Hematopoietic multipotent progenitor cell (in vitro differentiated cells): Measurements from ENCODE around the gene TRIM8. TPM values are rescaled to one million over a fixed set of nuclear protein-coding genes. Genes with fewer than 3 reads are reported as not detected.

ENCODE experiments used
- DNase-seq, 3 donors: peaks; one replicate each; pipeline ENCODE4 v3.0.0-alpha.2; 2011 to 2015; ENCODE audit warnings: low read depth in 2 of 3, low spot score in 2 of 3
- total RNA-seq: library from RNA; depleted of rRNA; stranded (reverse); fragments of >200 nt; gene quantifications from one replicate; pipeline ENCODE4 v1.2.3, GENCODE V29; 2012

Gene TRIM8
- total RNA-seq, 1 donor: 65.7 TPM

- DNase-seq: no peak
Observed at GRCh38 chr10:102631525-102632393, 12.5 kb upstream of the TRIM8 start.

DNA sequence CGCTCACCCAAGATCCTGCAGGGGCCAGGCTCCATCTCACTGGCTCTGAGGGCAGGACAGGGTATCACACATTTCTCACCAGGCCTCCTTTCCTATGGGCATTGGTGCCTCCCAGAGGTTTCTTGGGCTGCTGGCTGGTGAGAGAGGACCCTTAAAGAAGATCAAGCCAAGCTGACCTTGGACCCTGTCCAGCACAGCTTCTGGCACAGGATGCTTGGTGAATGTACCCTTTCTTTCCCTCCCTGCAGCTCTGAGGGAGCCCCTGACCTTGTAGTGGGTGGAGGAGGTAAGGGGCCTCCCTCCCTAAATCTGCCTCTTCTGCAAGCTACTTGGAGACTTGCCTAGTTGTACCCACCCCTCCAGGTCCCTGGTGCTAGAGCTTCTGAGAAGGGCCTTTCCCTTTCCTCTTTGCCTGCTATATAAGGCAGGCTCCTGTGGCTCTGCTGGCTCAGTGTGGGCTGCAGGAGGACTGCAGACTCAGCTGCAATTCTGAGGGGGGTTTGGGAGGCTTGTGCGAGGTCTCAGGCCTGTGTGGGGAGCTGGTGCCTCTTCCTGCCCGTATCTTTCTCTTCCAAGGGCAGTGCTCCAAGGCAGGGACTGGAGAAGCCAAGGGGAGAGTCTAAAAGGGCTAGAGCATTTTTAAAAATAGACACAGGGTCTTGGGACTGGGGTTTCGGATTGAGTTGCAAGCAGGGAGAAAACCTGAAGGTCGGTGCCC is 11.7 kb upstream of the TRIM8 start:
- DNase-seq: peak in 1 of 3 donors; percentile 47

- DNase-seq: peak in 2 of 3 donors; percentile 55 to 63
Observed at GRCh38 chr10:102633287-102633686, 11.0 kb upstream of the TRIM8 start.

GRCh38 chr10:102633848-102634247 is 10.4 kb upstream of the TRIM8 start:
- no peak for DNase-seq

GRCh38 chr10:102634686-102635085 is 9.6 kb upstream of the TRIM8 start:
- no peak for DNase-seq

DNA sequence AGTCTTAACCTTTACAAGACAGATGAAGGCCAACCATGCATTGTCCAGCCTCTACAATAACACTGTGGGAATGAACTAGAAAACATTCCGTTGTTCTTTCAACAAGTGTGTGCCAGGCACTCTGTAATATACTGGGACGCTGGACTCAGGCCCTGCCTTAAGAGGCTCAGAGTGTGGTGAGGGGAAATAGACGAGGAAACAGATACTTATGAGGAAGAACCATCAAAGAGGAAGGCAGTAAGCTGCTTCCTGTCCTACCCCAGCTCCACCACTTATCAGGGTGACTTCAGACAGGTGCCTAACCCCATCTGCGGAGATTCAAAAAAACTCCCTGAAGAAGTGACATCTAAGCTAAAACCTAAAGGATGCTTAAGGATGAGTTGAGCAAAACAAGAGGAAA is 8.9 kb upstream of the TRIM8 start:
- peak in 2 of 3 donors; percentile 36 to 66 for DNase-seq

- DNase-seq: no peak
Observed at GRCh38 chr10:102639537-102639936, 4.7 kb upstream of the TRIM8 start.

DNA sequence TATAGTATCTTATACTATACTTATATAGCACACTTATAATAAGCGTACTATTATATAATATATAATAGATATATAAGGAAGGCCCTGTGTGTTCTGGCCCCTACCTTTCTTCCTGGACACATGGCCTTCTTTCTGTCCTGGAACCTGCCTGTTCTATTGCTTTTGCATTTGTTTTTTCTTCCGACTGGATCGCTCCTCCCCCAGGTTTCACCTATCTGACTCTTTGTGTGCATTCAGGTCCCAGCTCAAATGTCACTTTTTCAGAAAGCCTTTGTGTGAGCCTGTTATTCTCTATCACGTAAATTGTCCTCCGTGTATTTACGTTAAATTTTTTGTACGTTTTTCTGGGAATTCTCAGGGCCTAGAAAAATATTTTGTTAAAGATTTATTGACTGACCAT is 2.9 kb upstream of the TRIM8 start:
- no peak for DNase-seq

- DNase-seq: peak; percentile 83 to 98 (median 98)
Observed at GRCh38 chr10:102641880-102642735, 2.2 kb upstream of the TRIM8 start.

DNA sequence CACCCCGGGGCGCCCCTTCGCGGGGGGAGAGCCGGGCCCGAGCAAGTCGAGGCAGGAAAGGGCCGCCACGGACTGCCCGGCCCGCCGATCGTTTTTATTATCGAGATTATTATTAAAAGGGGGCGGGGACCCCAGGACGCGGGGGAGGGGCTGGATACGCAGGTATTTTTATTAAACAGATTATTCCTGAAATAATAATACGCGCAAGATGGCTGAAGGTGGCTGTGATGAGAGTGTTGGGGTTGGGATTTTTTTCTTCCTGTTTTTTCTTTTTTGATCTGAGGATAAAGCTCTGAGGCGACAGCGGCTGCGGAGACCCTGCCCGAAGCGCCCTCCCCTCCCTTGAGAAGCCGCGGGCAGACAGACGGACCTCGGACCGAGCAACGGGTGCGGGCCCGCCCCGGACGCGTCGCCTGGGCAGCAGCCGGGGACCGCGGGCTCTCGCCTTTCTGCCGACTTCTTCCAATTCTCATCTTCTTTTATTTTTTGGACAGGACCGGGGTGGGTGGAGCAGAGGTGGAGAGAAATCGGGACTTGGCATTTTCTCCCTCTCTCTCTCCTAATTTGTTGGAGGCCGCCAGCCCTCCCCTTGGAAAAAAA is 1.4 kb upstream of the TRIM8 start:
- DNase-seq: peak in 2 of 3 donors; percentile 42 to 48

DNA sequence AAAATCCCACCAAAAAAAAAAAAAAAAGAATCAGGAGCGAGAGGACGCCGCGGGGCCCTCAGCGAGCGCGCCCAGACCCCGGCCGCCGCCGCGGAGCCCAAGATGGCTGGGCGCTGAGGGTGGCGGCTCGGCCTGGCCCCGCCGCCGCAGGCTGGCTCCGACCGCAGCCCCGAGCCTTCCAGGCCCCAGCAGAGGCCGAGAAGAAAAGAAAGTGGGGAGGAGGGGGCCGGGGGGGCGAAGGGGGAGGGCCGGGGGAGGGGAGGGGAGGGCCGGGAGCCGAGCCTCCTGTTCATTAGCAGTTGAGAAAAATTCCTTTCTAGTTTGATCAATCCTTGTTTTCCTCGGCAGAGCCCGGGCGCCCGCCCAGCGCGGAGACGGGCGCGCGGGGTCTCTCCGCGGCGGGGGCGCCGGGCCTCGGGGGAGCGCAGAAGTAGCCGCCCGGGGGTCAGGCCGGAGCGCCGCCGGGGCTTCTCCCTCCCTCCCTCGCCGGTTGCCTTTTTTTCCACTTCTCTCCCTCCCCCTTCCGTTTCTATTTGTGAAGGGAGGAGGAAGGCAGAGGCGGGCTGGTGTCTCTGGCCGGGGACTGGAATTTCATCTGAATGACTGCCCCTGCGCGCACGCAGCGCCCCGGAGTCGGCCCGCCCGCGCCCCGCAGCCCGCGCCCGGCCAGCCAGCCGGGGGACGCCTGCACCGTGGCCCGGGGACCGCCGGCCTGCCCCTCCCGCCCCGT is 778 bp upstream of the TRIM8 start:
- DNase-seq: peak in 2 of 3 donors; percentile 59 to 67

DNA sequence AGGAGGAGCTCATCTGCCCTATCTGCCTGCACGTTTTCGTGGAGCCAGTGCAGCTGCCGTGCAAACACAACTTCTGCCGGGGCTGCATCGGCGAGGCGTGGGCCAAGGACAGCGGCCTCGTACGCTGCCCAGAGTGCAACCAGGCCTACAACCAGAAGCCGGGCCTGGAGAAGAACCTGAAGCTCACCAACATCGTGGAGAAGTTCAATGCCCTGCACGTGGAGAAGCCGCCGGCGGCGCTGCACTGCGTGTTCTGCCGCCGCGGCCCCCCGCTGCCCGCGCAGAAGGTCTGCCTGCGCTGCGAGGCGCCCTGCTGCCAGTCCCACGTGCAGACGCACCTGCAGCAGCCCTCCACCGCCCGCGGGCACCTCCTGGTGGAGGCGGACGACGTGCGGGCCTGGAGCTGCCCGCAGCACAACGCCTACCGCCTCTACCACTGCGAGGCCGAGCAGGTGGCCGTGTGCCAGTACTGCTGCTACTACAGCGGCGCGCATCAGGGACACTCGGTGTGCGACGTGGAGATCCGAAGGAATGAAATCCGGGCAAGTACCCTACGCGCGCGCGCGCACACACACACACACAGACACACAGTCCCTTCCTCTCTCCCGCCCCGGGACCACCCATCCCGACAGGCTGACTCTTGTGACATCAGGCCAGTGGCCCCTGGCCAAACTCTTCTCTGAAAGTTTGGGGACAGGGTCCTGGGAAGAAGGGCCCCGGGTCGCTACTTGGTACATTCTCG is 538 bp downstream of the TRIM8 start:
- peak; percentile 66 to 87 (median 86) for DNase-seq

DNA sequence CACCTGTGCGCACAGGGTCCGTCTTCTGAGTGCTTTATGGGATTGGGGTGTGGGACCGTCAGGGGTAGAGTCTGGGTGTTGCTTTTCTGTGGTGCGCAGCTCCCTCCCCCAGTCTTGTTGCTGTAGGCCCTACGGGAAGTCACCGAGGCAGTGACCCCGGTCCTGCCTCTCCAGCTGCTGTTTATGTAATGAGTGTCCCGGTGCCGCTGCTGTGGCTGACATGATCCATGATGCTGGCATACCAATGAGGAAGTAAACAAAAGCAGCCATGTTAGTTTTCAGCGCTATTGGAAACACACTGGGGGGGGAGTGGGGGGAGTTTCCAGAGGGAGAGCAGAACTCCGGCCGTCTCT is 1.1 kb downstream of the TRIM8 start:
- peak in 2 of 3 donors; percentile 66 to 74 for DNase-seq

DNA sequence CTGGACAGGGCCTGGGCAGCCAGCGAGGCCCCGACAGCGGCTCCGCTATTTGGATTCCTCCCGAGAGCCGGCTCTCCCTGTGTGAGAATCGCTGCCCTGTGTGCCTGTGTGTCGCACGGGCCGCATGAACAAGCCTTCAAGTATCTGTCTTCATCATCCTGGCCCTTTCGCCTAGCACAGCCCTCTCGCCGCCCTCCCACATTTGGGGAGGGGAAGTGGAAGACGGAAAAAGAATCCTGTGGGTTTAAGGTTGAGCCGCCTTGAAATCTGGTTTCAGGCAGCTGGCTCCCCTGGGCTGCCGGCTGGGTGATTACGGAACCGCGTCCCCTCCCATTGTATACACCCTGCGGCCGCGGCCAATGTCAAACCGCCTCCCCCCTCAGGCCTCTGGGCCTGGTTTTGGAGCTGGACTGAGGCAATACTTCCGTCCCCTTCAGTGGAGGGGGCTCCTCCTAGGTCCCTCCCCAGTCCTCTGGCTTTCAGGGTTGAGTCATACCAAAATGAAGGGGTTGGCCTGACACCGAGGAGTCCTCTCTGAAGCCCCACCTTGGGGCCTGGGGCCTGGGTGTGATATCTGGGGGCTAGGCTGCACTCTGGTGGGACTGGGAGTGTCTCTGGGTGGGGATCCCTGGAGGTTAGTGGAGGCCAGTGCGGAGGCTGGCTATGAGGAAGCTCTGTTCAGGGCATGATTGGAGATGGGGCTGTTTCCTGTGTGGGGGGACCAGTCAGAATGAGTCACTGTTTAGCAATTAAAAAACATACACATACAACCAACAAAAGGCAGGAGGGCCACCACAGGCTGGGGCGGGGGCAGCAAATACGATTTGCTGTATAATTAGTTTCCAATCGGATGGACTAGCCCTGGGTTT is 1.7 kb downstream of the TRIM8 start:
- DNase-seq: peak in 2 of 3 donors; percentile 94 to 95

GRCh38 chr10:102646610-102647442 is 2.5 kb downstream of the TRIM8 start:
- DNase-seq: no peak

GRCh38 chr10:102647443-102648268 is 3.4 kb downstream of the TRIM8 start:
- DNase-seq: no peak
